Endothelial cell of umbilical vein (primary cell): ENCODE results near the gene RBM39. TPM values are rescaled to one million over a fixed set of nuclear protein-coding genes. Genes with fewer than 3 reads are reported as not detected.

ENCODE experiments used
- BruUV-seq: library from RNA; stranded (reverse); fragments of 400-500 nt; replicated peaks from 2 replicates; lab custom pipeline; 2021; lab: Mats Ljungman, UMichigan
- CTCF ChIA-PET: fragments of 300-600, 350-600 bp; sonication (Branson Sonifier 250); formaldehyde crosslinking; loops from one replicate; lab custom pipeline; 2021; ENCODE audit warnings: antibody characterized with exemption, inconsistent platforms; lab: Charles Lee
- POLR2A ChIA-PET: fragments of 300-600, 350-600 bp; sonication (Branson Sonifier 250); formaldehyde crosslinking; loops from one replicate; lab custom pipeline; 2021; ENCODE audit warnings: antibody characterized with exemption, inconsistent platforms; lab: Charles Lee
- DNase-seq: peaks from one replicate; pipeline ENCODE4 v3.0.0-alpha.2; 2011; ENCODE audit warnings: low read depth, low spot score
- FAIRE-seq: peaks from 2 replicates; lab custom pipeline; 2011; peaks lifted over from hg19 to GRCh38; lab: Jason Lieb, UNC
- H2AFZ ChIP-seq: 2 replicates; pipeline ENCODE4 v1.6.0; 2012; ENCODE audit warnings: low read depth, low read length, control low read depth, inconsistent platforms
- H3K27ac ChIP-seq: 2 replicates; pipeline ENCODE4 v1.5.1; 2011; ENCODE audit warnings: low read depth, mild to moderate bottlenecking, control low read depth, low read length, moderate library complexity; ENCODE audit not compliant: insufficient read depth
- H3K27me3 ChIP-seq, 2 experiments: 2 replicates each; pipeline versions ENCODE4 v1.6.0 to v1.6.1; 2011; ENCODE audit warnings: low read length in 2 of 2, mixed read lengths in 1 of 2; ENCODE audit not compliant: control insufficient read depth in 2 of 2, insufficient read depth in 2 of 2
- H3K36me3 ChIP-seq, 2 experiments: 2 replicates in 1 of 2; 3 replicates in 1 of 2; pipeline ENCODE4 v1.5.1; 2011; ENCODE audit warnings: low read length in 2 of 2, mild to moderate bottlenecking in 1 of 2, moderate library complexity in 1 of 2; ENCODE audit not compliant: control insufficient read depth in 2 of 2, insufficient read depth in 2 of 2; ENCODE audit errors: extremely low read depth in 1 of 2
- H3K4me1 ChIP-seq: 3 replicates; pipeline ENCODE4 v1.5.1; 2011; ENCODE audit warnings: mild to moderate bottlenecking, low read length; ENCODE audit not compliant: control insufficient read depth, insufficient read depth; ENCODE audit errors: extremely low read depth
- H3K4me2 ChIP-seq: 2 replicates; pipeline ENCODE4 v1.6.1; 2011; ENCODE audit warnings: low read length, control low read depth, mixed read lengths; ENCODE audit not compliant: insufficient read depth
- H3K4me3 ChIP-seq, 3 experiments: fragments of 200-600 bp in 1 of 3; sonication (generic), shearing (Covaris generic) in 1 of 3; replicated peaks in 1 of 3; 2 replicates each; pipeline ENCODE4 v1.5.1; 2011 to 2016; ENCODE audit warnings: control low read depth in 3 of 3, low read length in 3 of 3, mild to moderate bottlenecking in 2 of 3, inconsistent platforms in 1 of 3, low read depth in 1 of 3, moderate library complexity in 1 of 3; ENCODE audit not compliant: insufficient read depth in 1 of 3
- H3K79me2 ChIP-seq: 2 replicates; pipeline ENCODE4 v1.6.0; 2012; ENCODE audit warnings: low read length, inconsistent platforms; ENCODE audit not compliant: control insufficient read depth, insufficient read depth
- H3K9ac ChIP-seq: replicated peaks from 2 replicates; pipeline ENCODE3; 2011; ENCODE audit warnings: low read length, control low read depth; ENCODE audit not compliant: insufficient read depth; ENCODE audit errors: extremely low read depth
- H3K9me1 ChIP-seq: replicated peaks from 3 replicates; pipeline ENCODE4 v1.6.0; 2011; ENCODE audit warnings: mild to moderate bottlenecking, low read length; ENCODE audit not compliant: control insufficient read depth, insufficient read depth; ENCODE audit errors: extremely low read depth
- H3K9me3 ChIP-seq: replicated peaks from 2 replicates; pipeline ENCODE4 v1.5.1; 2012; ENCODE audit warnings: low read length, inconsistent platforms; ENCODE audit not compliant: control insufficient read depth, insufficient read depth
- H4K20me1 ChIP-seq: replicated peaks from 2 replicates; pipeline ENCODE3; 2011; ENCODE audit warnings: mild to moderate bottlenecking, low read length; ENCODE audit not compliant: control insufficient read depth, insufficient read depth; ENCODE audit errors: extremely low read depth
- EZH2 ChIP-seq: IDR thresholded peaks from 2 replicates; pipeline ENCODE4 v1.6.1; 2012; ENCODE audit warnings: borderline replicate concordance, low read depth, mild to moderate bottlenecking, moderate library complexity, low read length, inconsistent platforms; ENCODE audit not compliant: severe bottlenecking
- FOS ChIP-seq: IDR thresholded peaks from 2 replicates; pipeline ENCODE4 v1.6.1; 2011; ENCODE audit warnings: mild to moderate bottlenecking, low read length, moderate library complexity, borderline replicate concordance; ENCODE audit not compliant: insufficient read depth
- GATA2 ChIP-seq: IDR thresholded peaks from 2 replicates; pipeline ENCODE4 v1.7.0; 2011; ENCODE audit warnings: low read depth, mild to moderate bottlenecking, moderate library complexity, mixed read lengths, low read length; ENCODE audit not compliant: insufficient read length, insufficient read depth
- JUN ChIP-seq: IDR thresholded peaks from 2 replicates; pipeline ENCODE4 v1.6.1; 2011; ENCODE audit warnings: borderline replicate concordance, low read depth; ENCODE audit not compliant: insufficient read length, insufficient read depth
- MYC ChIP-seq: IDR thresholded peaks from one replicate; pipeline ENCODE4 v1.6.1; 2011; ENCODE audit warnings: mild to moderate bottlenecking, low read depth, low read length
- POLR2A ChIP-seq: IDR thresholded peaks from 2 replicates; pipeline ENCODE4 v1.6.1; 2012; ENCODE audit warnings: low read depth, mild to moderate bottlenecking, control low read depth, low read length
- POLR2AphosphoS5 ChIP-seq: IDR thresholded peaks from 2 replicates; pipeline ENCODE4 v1.6.1; 2012; ENCODE audit warnings: low read depth, mild to moderate bottlenecking, control low read depth, low read length, moderate library complexity; ENCODE audit not compliant: insufficient read depth
- dilution Hi-C: fragments of 300-500 bp; cut with MboI; formaldehyde crosslinking; loops from one replicate; pipeline ENCODE4 v1.15.0; 2019; ENCODE audit warnings: low sequenced_read_pairs; ENCODE audit not compliant: extremely low pct_ligation_motif_present
- intact Hi-C: fragments of 100-400 bp; cut with micrococcal nuclease; formaldehyde crosslinking; loops from one replicate; pipeline ENCODE4 v1.10.0; 2022
- polyA plus RNA-seq, 4 experiments: library from polyadenylated mRNA; depleted of rRNA in 3 of 4; stranded (reverse) in 3 of 4; unstranded in 1 of 4; fragments of >200 nt; gene quantifications; 2 replicates each; pipeline versions ENCODE4 v1.2.1 to v1.2.3, GENCODE V29; 2011 to 2012; ENCODE audit warnings: missing spikeins in 1 of 4
- total RNA-seq: library from RNA; stranded (reverse); gene quantifications from 2 replicates; pipeline ENCODE4 v1.2.3, GENCODE V29; 2021
- TF ChIP-seq, protein P1 (sequence below): IDR thresholded peaks from 2 replicates; pipeline ENCODE4 v1.6.1; 2011; ENCODE audit not compliant: insufficient read depth, insufficient read length
- TF ChIP-seq, protein P2 (sequence below), 2 donors: IDR thresholded peaks; 1 replicate in 1 of 2; 2 replicates in 1 of 2; pipeline ENCODE4 v1.5.1; 2011; ENCODE audit warnings: low read length in 2 of 2, mild to moderate bottlenecking in 2 of 2, moderate library complexity in 2 of 2, control low read depth in 1 of 2, inconsistent platforms in 1 of 2, low read depth in 1 of 2; ENCODE audit not compliant: insufficient read depth in 1 of 2; ENCODE audit errors: extremely low read depth in 1 of 2

The RBM39 gene
- total and polyA plus RNA-seq, 2 donors (not counting 3 experiments of a cell fraction or from before 2014, with no cell fraction given): 106 to 309 TPM

DNA sequence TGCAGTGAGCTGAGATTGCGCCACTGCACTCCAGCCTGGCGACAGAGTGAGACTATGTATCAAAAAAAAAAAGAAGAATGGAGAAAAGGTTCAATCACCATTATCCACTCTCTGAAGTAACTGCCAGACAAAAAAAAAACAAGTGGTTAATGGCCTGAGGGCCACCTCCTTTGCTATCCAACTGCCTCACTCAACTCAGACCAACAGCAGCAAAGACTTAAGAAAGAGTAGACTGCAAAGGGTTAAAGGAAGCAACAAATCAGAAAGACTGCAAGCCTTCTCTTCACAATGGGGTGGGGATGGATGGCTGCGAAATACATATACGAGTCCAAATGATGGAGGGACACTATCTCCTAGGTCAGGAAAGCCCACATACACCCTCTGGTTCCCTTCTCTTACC lies 46.1 kb downstream of the RBM39 start:
- Histone ChIP-seq H2AFZ (no peak overlapping the region), H3K4me2 (no peak overlapping the region), H3K4me3 (no peak overlapping the region), H3K9me1 (no peaks in the 10 kb centered on the region), H3K36me3 (peaks cover 0 to 6% of the 10 kb centered on the region in 2 experiments), H3K9me3 (no peaks in the 10 kb centered on the region), H4K20me1 (no peaks in the 10 kb centered on the region), H3K79me2 (peaks cover 13% of the 10 kb centered on the region), H3K27me3 (no peaks in the 10 kb centered on the region), H3K4me1 (peaks cover 17% of the 10 kb centered on the region), H3K9ac (no peak overlapping the region), H3K27ac (no peak overlapping the region)
- dilution Hi-C loops (no loop called here), intact Hi-C loops (loop anchor here (5.0 to 10.0 kb wide), 2 partner anchors 94 to 181 kb away; no protein-coding TSS in a partner anchor)
- no TSS peak for BruUV-seq
- TF ChIP-seq POLR2A (no peak), JUN (no peak), GATA2 (no peak), FOS (no peak), EZH2 (no peak), POLR2AphosphoS5 (no peak), MYC (no peak)
- TF ChIP-seq, protein P1, sequence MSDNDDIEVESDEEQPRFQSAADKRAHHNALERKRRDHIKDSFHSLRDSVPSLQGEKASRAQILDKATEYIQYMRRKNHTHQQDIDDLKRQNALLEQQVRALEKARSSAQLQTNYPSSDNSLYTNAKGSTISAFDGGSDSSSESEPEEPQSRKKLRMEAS: no peak
- TF ChIP-seq, protein P2, sequence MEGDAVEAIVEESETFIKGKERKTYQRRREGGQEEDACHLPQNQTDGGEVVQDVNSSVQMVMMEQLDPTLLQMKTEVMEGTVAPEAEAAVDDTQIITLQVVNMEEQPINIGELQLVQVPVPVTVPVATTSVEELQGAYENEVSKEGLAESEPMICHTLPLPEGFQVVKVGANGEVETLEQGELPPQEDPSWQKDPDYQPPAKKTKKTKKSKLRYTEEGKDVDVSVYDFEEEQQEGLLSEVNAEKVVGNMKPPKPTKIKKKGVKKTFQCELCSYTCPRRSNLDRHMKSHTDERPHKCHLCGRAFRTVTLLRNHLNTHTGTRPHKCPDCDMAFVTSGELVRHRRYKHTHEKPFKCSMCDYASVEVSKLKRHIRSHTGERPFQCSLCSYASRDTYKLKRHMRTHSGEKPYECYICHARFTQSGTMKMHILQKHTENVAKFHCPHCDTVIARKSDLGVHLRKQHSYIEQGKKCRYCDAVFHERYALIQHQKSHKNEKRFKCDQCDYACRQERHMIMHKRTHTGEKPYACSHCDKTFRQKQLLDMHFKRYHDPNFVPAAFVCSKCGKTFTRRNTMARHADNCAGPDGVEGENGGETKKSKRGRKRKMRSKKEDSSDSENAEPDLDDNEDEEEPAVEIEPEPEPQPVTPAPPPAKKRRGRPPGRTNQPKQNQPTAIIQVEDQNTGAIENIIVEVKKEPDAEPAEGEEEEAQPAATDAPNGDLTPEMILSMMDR (IDR thresholded peaks at IDR 0.05; ENCODE audit: extremely low read depth in 1 of 2, insufficient read depth in 1 of 2, low read depth in 1 of 2, low read length in 2 of 2): no peak
- POLR2A ChIA-PET: no interaction called here
- no peak for DNase-seq
- FAIRE-seq: no peak
- CTCF ChIA-PET: no interaction called here
